IPS-20b (cell line): ENCODE results near the gene ILDR2.

Experiments
- H3K27ac ChIP-seq: one replicate; pipeline ENCODE4 v1.5.1; 2013; ENCODE audit warnings: low read length
- H3K27me3 ChIP-seq: 2 replicates; pipeline ENCODE4 v1.6.1; 2013; ENCODE audit warnings: mild to moderate bottlenecking, low read length, inconsistent platforms; ENCODE audit not compliant: insufficient read depth
- H3K36me3 ChIP-seq: 2 replicates; pipeline ENCODE4 v1.6.1; 2013; ENCODE audit warnings: low read depth, mild to moderate bottlenecking, inconsistent platforms, low read length, moderate library complexity; ENCODE audit not compliant: insufficient read depth
- H3K4me1 ChIP-seq: 2 replicates; pipeline ENCODE4 v1.6.1; 2013; ENCODE audit warnings: mild to moderate bottlenecking, control low read depth, inconsistent platforms, low read length, moderate library complexity; ENCODE audit not compliant: insufficient read depth
- H3K4me3 ChIP-seq: 2 replicates; pipeline ENCODE4 v1.5.1; 2013; ENCODE audit warnings: mild to moderate bottlenecking, low read length, inconsistent platforms
- H3K9ac ChIP-seq: 2 replicates; pipeline ENCODE4 v1.6.1; 2013; ENCODE audit warnings: low read depth, mild to moderate bottlenecking, inconsistent platforms, low read length, moderate library complexity
- H3K9me3 ChIP-seq: 2 replicates; pipeline ENCODE4 v1.6.1; 2013; ENCODE audit warnings: mild to moderate bottlenecking, low read depth, low read length, inconsistent platforms; ENCODE audit not compliant: insufficient read depth

Gene ILDR2

GRCh38 chr1:166988974-166989515 lies 13.7 kb upstream of the ILDR2 start, which contains the start of gene MAEL:
Gene MAEL, plus strand, starts transcription at chr1:166989280. Its CDS starts 73 bp downstream, at chr1:166989353.
- no peaks in the 10 kb centered on the region for H3K27me3 ChIP-seq
- no peak within 1 kb of the TSS for H3K27ac ChIP-seq
- H3K9me3 ChIP-seq = no peaks in the 10 kb centered on the region
- H3K4me1 ChIP-seq = no peaks in the 10 kb centered on the region
- H3K9ac ChIP-seq = no peak within 1 kb of the TSS
- H3K4me3 ChIP-seq = no peak within 1 kb of the TSS
- H3K36me3 ChIP-seq = no peaks in the 10 kb centered on the region

GRCh38 chr1:166981589-166981988 lies 6.2 kb upstream of the ILDR2 start:
- Histone ChIP-seq H3K9me3 (no peaks in the 10 kb centered on the region), H3K36me3 (no peaks in the 10 kb centered on the region), H3K4me3 (no peak overlapping the region), H3K4me1 (no peaks in the 10 kb centered on the region), H3K27ac (no peak overlapping the region), H3K9ac (no peak overlapping the region), H3K27me3 (peaks cover 36% of the 10 kb centered on the region)

GRCh38 chr1:166980818-166981217 lies 5.5 kb upstream of the ILDR2 start:
- H3K9me3 ChIP-seq = no peaks in the 10 kb centered on the region
- no peak overlapping the region for H3K4me3 ChIP-seq
- H3K27ac ChIP-seq = no peak overlapping the region
- H3K4me1 ChIP-seq = no peaks in the 10 kb centered on the region
- H3K36me3 ChIP-seq = no peaks in the 10 kb centered on the region
- peaks cover 44% of the 10 kb centered on the region for H3K27me3 ChIP-seq
- H3K9ac ChIP-seq = no peak overlapping the region

- Histone ChIP-seq H3K9ac (no peak overlapping the region), H3K4me1 (no peaks in the 10 kb centered on the region), H3K27me3 (peaks cover 48% of the 10 kb centered on the region), H3K9me3 (no peaks in the 10 kb centered on the region), H3K4me3 (no peak overlapping the region), H3K36me3 (no peaks in the 10 kb centered on the region), H3K27ac (no peak overlapping the region)
Observed at GRCh38 chr1:166980383-166980782, 5.0 kb upstream of the ILDR2 start.

- no peaks in the 10 kb centered on the region for H3K4me1 ChIP-seq
- H3K9ac ChIP-seq = no peak overlapping the region
- no peak overlapping the region for H3K27ac ChIP-seq
- no peaks in the 10 kb centered on the region for H3K9me3 ChIP-seq
- H3K27me3 ChIP-seq = peaks cover 62% of the 10 kb centered on the region
- no peaks in the 10 kb centered on the region for H3K36me3 ChIP-seq
- H3K4me3 ChIP-seq = no peak overlapping the region
Observed at GRCh38 chr1:166978821-166979220, 3.5 kb upstream of the ILDR2 start.

GRCh38 chr1:166977951-166978350 lies 2.6 kb upstream of the ILDR2 start:
- H3K9me3 ChIP-seq = no peaks in the 10 kb centered on the region
- H3K36me3 ChIP-seq = no peaks in the 10 kb centered on the region
- no peak overlapping the region for H3K27ac ChIP-seq
- H3K27me3 ChIP-seq = peaks cover 70% of the 10 kb centered on the region
- no peak overlapping the region for H3K4me3 ChIP-seq
- no peak overlapping the region for H3K9ac ChIP-seq
- no peaks in the 10 kb centered on the region for H3K4me1 ChIP-seq

GRCh38 chr1:166974647-166975345 lies 544 bp downstream of the ILDR2 start:
- no peak overlapping the region for H3K27ac ChIP-seq
- no peaks in the 10 kb centered on the region for H3K4me1 ChIP-seq
- peaks cover 82% of the 10 kb centered on the region for H3K27me3 ChIP-seq
- no peak overlapping the region for H3K9ac ChIP-seq
- H3K36me3 ChIP-seq = no peaks in the 10 kb centered on the region
- H3K4me3 ChIP-seq = peak overlapping the region; percentile 70
- H3K9me3 ChIP-seq = no peaks in the 10 kb centered on the region

GRCh38 chr1:166972826-166973225 lies 2.5 kb downstream of the ILDR2 start:
- Histone ChIP-seq H3K4me3 (no peak overlapping the region), H3K4me1 (no peaks in the 10 kb centered on the region), H3K27ac (no peak overlapping the region), H3K36me3 (no peaks in the 10 kb centered on the region), H3K9ac (no peak overlapping the region), H3K27me3 (peaks cover 63% of the 10 kb centered on the region), H3K9me3 (no peaks in the 10 kb centered on the region)

- no peaks in the 10 kb centered on the region for H3K9me3 ChIP-seq
- H3K36me3 ChIP-seq = no peaks in the 10 kb centered on the region
- H3K9ac ChIP-seq = no peak overlapping the region
- H3K27me3 ChIP-seq = peaks cover 57% of the 10 kb centered on the region
- no peaks in the 10 kb centered on the region for H3K4me1 ChIP-seq
- H3K27ac ChIP-seq = no peak overlapping the region
- no peak overlapping the region for H3K4me3 ChIP-seq
Observed at GRCh38 chr1:166972193-166972592, 3.1 kb downstream of the ILDR2 start.

- H3K27me3 ChIP-seq = peaks cover 47% of the 10 kb centered on the region
- no peaks in the 10 kb centered on the region for H3K36me3 ChIP-seq
- H3K4me3 ChIP-seq = no peak overlapping the region
- no peaks in the 10 kb centered on the region for H3K9me3 ChIP-seq
- no peak overlapping the region for H3K27ac ChIP-seq
- H3K4me1 ChIP-seq = no peaks in the 10 kb centered on the region
- H3K9ac ChIP-seq = no peak overlapping the region
Observed at GRCh38 chr1:166971252-166971651, 4.1 kb downstream of the ILDR2 start.

GRCh38 chr1:166969074-166969677 lies 6.2 kb downstream of the ILDR2 start:
- Histone ChIP-seq H3K36me3 (no peaks in the 10 kb centered on the region), H3K27ac (no peak overlapping the region), H3K27me3 (peaks cover 28% of the 10 kb centered on the region), H3K9ac (no peak overlapping the region), H3K4me1 (no peaks in the 10 kb centered on the region), H3K9me3 (no peaks in the 10 kb centered on the region), H3K4me3 (no peak overlapping the region)

- H3K27ac ChIP-seq = no peak overlapping the region
- no peak overlapping the region for H3K9ac ChIP-seq
- H3K27me3 ChIP-seq = no peaks in the 10 kb centered on the region
- no peaks in the 10 kb centered on the region for H3K4me1 ChIP-seq
- no peaks in the 10 kb centered on the region for H3K9me3 ChIP-seq
- H3K4me3 ChIP-seq = no peak overlapping the region
- no peaks in the 10 kb centered on the region for H3K36me3 ChIP-seq
Observed at GRCh38 chr1:166960858-166961474, 14.4 kb downstream of the ILDR2 start.
